IMR-90 (cell line): ENCODE measurements around the gene CCDC63. TPM values are rescaled to one million over a fixed set of nuclear protein-coding genes. Genes with fewer than 3 reads are reported as not detected.

ENCODE experiments used
- ATAC-seq: fragments of 200-7000 bp; cut with Tn5 transposase; 2 replicates; pipeline ENCODE4 v1.9.1; 2020; ENCODE audit warnings: low read depth, mild to moderate bottlenecking, moderate library complexity
- BruUV-seq: library from RNA; stranded (reverse); fragments of 400-500 nt; replicated peaks from 2 replicates; lab custom pipeline; 2021; lab: Mats Ljungman, UMichigan
- CTCF ChIA-PET: fragments of 300-600 bp; formaldehyde crosslinking; extraction: SDS; loops from one replicate; lab custom pipeline; 2021; ENCODE audit warnings: antibody characterized with exemption; lab: Yijun Ruan, JAX
- POLR2A ChIA-PET: fragments of 300-600 bp; sonication (Branson Sonifier 250); formaldehyde crosslinking; loops from one replicate; lab custom pipeline; 2022; ENCODE audit warnings: antibody characterized with exemption; ENCODE audit not compliant: unreplicated experiment; lab: Charles Lee
- DNase-seq: peaks from one replicate; pipeline ENCODE4 v3.0.0; 2013
- H2AFZ ChIP-seq: replicated peaks from 2 replicates; pipeline ENCODE3; 2013; ENCODE audit warnings: low read length, mild to moderate bottlenecking; ENCODE audit not compliant: poor library complexity
- H2AK5ac ChIP-seq: 2 replicates; pipeline ENCODE4 v1.6.1; 2013; ENCODE audit warnings: low read depth, low read length, inconsistent platforms
- H2AK9ac ChIP-seq: replicated peaks from 2 replicates; pipeline ENCODE3; 2013; ENCODE audit warnings: mild to moderate bottlenecking, low read depth, low read length, moderate library complexity; ENCODE audit not compliant: poor library complexity
- H2BK120ac ChIP-seq: 2 replicates; pipeline ENCODE4 v1.6.1; 2013; ENCODE audit warnings: low read depth, low read length, inconsistent platforms
- H2BK15ac ChIP-seq: 3 replicates; pipeline ENCODE4 v1.6.1; 2013; ENCODE audit warnings: low read depth, low read length, inconsistent platforms
- H2BK20ac ChIP-seq: 2 replicates; pipeline ENCODE4 v1.6.1; 2013; ENCODE audit warnings: low read depth, mild to moderate bottlenecking, inconsistent platforms, low read length, moderate library complexity
- H2BK5ac ChIP-seq: 2 replicates; pipeline ENCODE4 v1.6.1; 2013; ENCODE audit warnings: mild to moderate bottlenecking, low read depth, low read length, inconsistent platforms; ENCODE audit not compliant: poor library complexity, severe bottlenecking
- H3K14ac ChIP-seq: replicated peaks from 2 replicates; pipeline ENCODE4 v1.6.1; 2013; ENCODE audit warnings: low read depth, low read length, inconsistent platforms
- H3K18ac ChIP-seq: 2 replicates; pipeline ENCODE4 v1.6.1; 2013; ENCODE audit warnings: low read depth, low read length, control low read depth
- H3K23ac ChIP-seq: 2 replicates; pipeline ENCODE4 v1.6.1; 2013; ENCODE audit warnings: low read depth, low read length, inconsistent platforms
- H3K27ac ChIP-seq: 2 replicates; pipeline ENCODE4 v1.5.1; 2013; ENCODE audit warnings: mild to moderate bottlenecking, control low read depth, low read length; ENCODE audit not compliant: insufficient read depth
- H3K27me3 ChIP-seq: 2 replicates; pipeline ENCODE4 v1.6.1; 2013; ENCODE audit warnings: low read length; ENCODE audit not compliant: control insufficient read depth, insufficient read depth
- H3K36me3 ChIP-seq: 2 replicates; pipeline ENCODE4 v1.6.1; 2013; ENCODE audit warnings: low read length, mixed read lengths; ENCODE audit not compliant: control insufficient read depth, insufficient read depth
- H3K4ac ChIP-seq: 2 replicates; pipeline ENCODE4 v1.6.1; 2013; ENCODE audit warnings: low read depth, low read length, inconsistent platforms
- H3K4me1 ChIP-seq: 2 replicates; pipeline ENCODE4 v1.6.1; 2013; ENCODE audit warnings: low read length, mixed read lengths; ENCODE audit not compliant: control insufficient read depth, insufficient read depth
- H3K4me2 ChIP-seq: 2 replicates; pipeline ENCODE4 v1.6.1; 2013; ENCODE audit warnings: low read depth, mild to moderate bottlenecking, control low read depth, low read length, moderate library complexity
- H3K4me3 ChIP-seq: 2 replicates; pipeline ENCODE4 v1.5.1; 2013; ENCODE audit warnings: low read depth, mild to moderate bottlenecking, control low read depth, low read length, moderate library complexity; ENCODE audit not compliant: insufficient read depth
- H3K56ac ChIP-seq: 2 replicates; pipeline ENCODE4 v1.6.1; 2013; ENCODE audit warnings: low read length, inconsistent platforms; ENCODE audit not compliant: insufficient read depth; ENCODE audit errors: extremely low read depth
- H3K79me1 ChIP-seq, 2 experiments: 2 replicates each; pipeline ENCODE4 v1.6.1; 2013; ENCODE audit warnings: low read length in 2 of 2, inconsistent platforms in 1 of 2, low read depth in 1 of 2
- H3K9ac ChIP-seq: 2 replicates; pipeline ENCODE4 v1.6.1; 2013; ENCODE audit warnings: low read depth, low read length, control low read depth
- H3K9me1 ChIP-seq: 2 replicates; pipeline ENCODE4 v1.6.1; 2013; ENCODE audit warnings: low read length, inconsistent platforms; ENCODE audit not compliant: insufficient read depth
- H3K9me3 ChIP-seq: 2 replicates; pipeline ENCODE4 v1.6.1; 2013; ENCODE audit warnings: low read length; ENCODE audit not compliant: control insufficient read depth, insufficient read depth
- H4K20me1 ChIP-seq: 2 replicates; pipeline ENCODE4 v1.6.1; 2013; ENCODE audit warnings: low read length, inconsistent platforms; ENCODE audit not compliant: insufficient read depth
- H4K5ac ChIP-seq: 2 replicates; pipeline ENCODE4 v1.6.1; 2013; ENCODE audit warnings: mild to moderate bottlenecking, low read depth, low read length, control low read depth
- H4K8ac ChIP-seq, 2 experiments: 2 replicates each; pipeline ENCODE4 v1.6.1; 2013; ENCODE audit warnings: low read depth in 2 of 2, low read length in 2 of 2, control low read depth in 1 of 2, inconsistent platforms in 1 of 2
- H4K91ac ChIP-seq: 2 replicates; pipeline ENCODE4 v1.6.1; 2013; ENCODE audit warnings: low read depth, low read length, inconsistent platforms; ENCODE audit not compliant: insufficient read depth
- BHLHE40 ChIP-seq: fragments of 150-350 bp; IDR thresholded peaks from 2 replicates; pipeline ENCODE4 v1.6.1; 2016; ENCODE audit warnings: mild to moderate bottlenecking, low read depth, low read length
- FOS ChIP-seq: fragments of 150-350 bp; IDR thresholded peaks from 2 replicates; pipeline ENCODE4 v1.6.1; 2016; ENCODE audit warnings: low read depth, low read length
- MAFK ChIP-seq: IDR thresholded peaks from 2 replicates; pipeline ENCODE4 v1.6.1; 2012; ENCODE audit warnings: low read depth, low read length, improper control_type of control experiment
- MXI1 ChIP-seq: IDR thresholded peaks from 2 replicates; pipeline ENCODE4 v1.6.1; 2012; ENCODE audit warnings: low read depth, mild to moderate bottlenecking, low read length, moderate library complexity, borderline replicate concordance
- POLR2A ChIP-seq: IDR thresholded peaks from 2 replicates; pipeline ENCODE4 v1.6.1; 2012; ENCODE audit warnings: mild to moderate bottlenecking, low read depth, low read length
- WGBS, 2 experiments: methylation state at CpG; one replicate each; pipeline versions ENCODE4 v1.1.5 to v1.1.7; 2013; ENCODE audit warnings: missing lambda C conversion rate in 2 of 2; ENCODE audit not compliant: insufficient read length in 1 of 2; ENCODE audit errors: extremely low coverage in 2 of 2; 5-methylcytosine and 5-hydroxymethylcytosine counted together
- dilution Hi-C: fragments of 300-500 bp; cut with HindIII; formaldehyde crosslinking; loops from one replicate; pipeline ENCODE4 v1.14.3; 2018; ENCODE audit warnings: low sequenced_read_pairs; ENCODE audit not compliant: unreplicated experiment
- in situ Hi-C: fragments of 300-500 bp; cut with MboI; formaldehyde crosslinking; loops from 3 replicates; pipeline ENCODE4 v1.14.3; 2019; ENCODE audit warnings: low sequenced_read_pairs, inconsistent platforms, mixed read lengths
- intact Hi-C: fragments of 100-400 bp; cut with micrococcal nuclease; formaldehyde crosslinking; loops from 2 replicates; pipeline ENCODE4 v1.10.0; 2022
- polyA plus RNA-seq, 3 experiments: library from polyadenylated mRNA; depleted of rRNA; stranded (reverse); fragments of >200 nt; gene quantifications; 2 replicates each; pipeline ENCODE4 v1.2.3, GENCODE V29; 2012; ENCODE audit warnings: low replicate concordance in 1 of 3
- total RNA-seq: library from RNA; depleted of rRNA; stranded (reverse); fragments of >200 nt; gene quantifications from 2 replicates; pipeline ENCODE4 v1.2.3, GENCODE V29; 2012
- TF ChIP-seq, protein P1 (sequence below): conservative IDR thresholded peaks from 2 replicates; pipeline ENCODE4 v1.5.1; 2012; ENCODE audit warnings: mild to moderate bottlenecking, low read depth, low read length, improper control_type of control experiment

Gene CCDC63
- total and polyA plus RNA-seq, 2 of the 4 experiments (the other 2 are of a cell fraction), result not detected

DNA sequence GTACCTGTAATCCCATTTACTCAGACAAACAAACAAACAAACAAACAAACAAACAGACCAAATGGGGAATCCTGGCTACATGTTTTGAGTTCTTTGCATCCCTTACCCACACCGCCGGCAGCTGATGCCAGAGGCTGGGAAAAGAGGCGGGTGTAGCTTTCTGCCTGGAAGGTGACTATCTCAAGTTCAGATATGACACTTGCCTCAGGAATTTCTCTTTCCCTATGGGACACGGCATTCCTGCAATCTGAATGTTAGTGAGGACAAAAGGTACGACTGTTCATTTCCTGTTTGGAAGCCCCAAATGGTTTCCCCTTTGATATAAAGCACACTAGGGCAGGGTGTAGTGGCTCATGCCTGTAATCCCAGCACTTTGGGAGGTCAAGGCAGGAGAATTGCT is 70.7 kb downstream of the CCDC63 start:
- no TSS peak for BruUV-seq
- ATAC-seq, result no peak
- no peak overlapping the region for H3K27ac ChIP-seq

More for the DNA sequence above, 70.7 kb downstream of the CCDC63 start:
- TF ChIP-seq, protein P1, sequence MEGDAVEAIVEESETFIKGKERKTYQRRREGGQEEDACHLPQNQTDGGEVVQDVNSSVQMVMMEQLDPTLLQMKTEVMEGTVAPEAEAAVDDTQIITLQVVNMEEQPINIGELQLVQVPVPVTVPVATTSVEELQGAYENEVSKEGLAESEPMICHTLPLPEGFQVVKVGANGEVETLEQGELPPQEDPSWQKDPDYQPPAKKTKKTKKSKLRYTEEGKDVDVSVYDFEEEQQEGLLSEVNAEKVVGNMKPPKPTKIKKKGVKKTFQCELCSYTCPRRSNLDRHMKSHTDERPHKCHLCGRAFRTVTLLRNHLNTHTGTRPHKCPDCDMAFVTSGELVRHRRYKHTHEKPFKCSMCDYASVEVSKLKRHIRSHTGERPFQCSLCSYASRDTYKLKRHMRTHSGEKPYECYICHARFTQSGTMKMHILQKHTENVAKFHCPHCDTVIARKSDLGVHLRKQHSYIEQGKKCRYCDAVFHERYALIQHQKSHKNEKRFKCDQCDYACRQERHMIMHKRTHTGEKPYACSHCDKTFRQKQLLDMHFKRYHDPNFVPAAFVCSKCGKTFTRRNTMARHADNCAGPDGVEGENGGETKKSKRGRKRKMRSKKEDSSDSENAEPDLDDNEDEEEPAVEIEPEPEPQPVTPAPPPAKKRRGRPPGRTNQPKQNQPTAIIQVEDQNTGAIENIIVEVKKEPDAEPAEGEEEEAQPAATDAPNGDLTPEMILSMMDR, result no peak
- TF ChIP-seq POLR2A (no peak), MXI1 (no peak), FOS (no peak), BHLHE40 (no peak), MAFK (no peak)
- no peaks in the 10 kb centered on the region for H4K20me1 ChIP-seq
- no peak overlapping the region for H3K56ac ChIP-seq
- no peak overlapping the region for H3K18ac ChIP-seq
- in situ Hi-C loops, result no loop called here
- no peaks in the 10 kb centered on the region for H3K79me1 ChIP-seq
- H3K4me3 ChIP-seq, result no peak overlapping the region
- no peaks in the 10 kb centered on the region for H3K9me1 ChIP-seq
- H3K27me3 ChIP-seq, result peaks cover 2% of the 10 kb centered on the region
- H3K4me2 ChIP-seq, result no peak overlapping the region
- no peak overlapping the region for H4K91ac ChIP-seq
- intact Hi-C loops, result no loop called here
- H2AFZ ChIP-seq, result no peak overlapping the region
- dilution Hi-C loops, result no loop called here
- no CpG with 5 or more reads among the region's 5 CpGs for WGBS, 2 experiments
- H3K14ac ChIP-seq, result no peak overlapping the region
- no peak overlapping the region for H2BK20ac ChIP-seq
- no peak overlapping the region for H2AK5ac ChIP-seq
- H4K5ac ChIP-seq, result no peak overlapping the region
- no peak overlapping the region for H3K23ac ChIP-seq
- no peak overlapping the region for H2BK120ac ChIP-seq
- no peak overlapping the region for H3K4ac ChIP-seq
- H2AK9ac ChIP-seq, result no peak overlapping the region
- no peak overlapping the region for H4K8ac ChIP-seq
- no peak overlapping the region for H2BK15ac ChIP-seq
- no peak overlapping the region for H2BK5ac ChIP-seq
- DNase-seq, result peak; percentile 17
- POLR2A ChIA-PET, result no interaction called here
- no peaks in the 10 kb centered on the region for H3K36me3 ChIP-seq
- no peaks in the 10 kb centered on the region for H3K9me3 ChIP-seq
- H3K9ac ChIP-seq, result no peak overlapping the region
- no peaks in the 10 kb centered on the region for H3K4me1 ChIP-seq
- CTCF ChIA-PET, result no interaction called here
